Measurements from ENCODE around the gene AKAP9. TPM values are rescaled to one million over a fixed set of nuclear protein-coding genes. Genes with fewer than 3 reads are reported as not detected.
A peak's percentile ranks its signal among the peaks of the same experiment; 100 is the strongest.

The AKAP9 gene
- total RNA-seq, 1 donor from 2014 or later: 119 TPM

DNA sequence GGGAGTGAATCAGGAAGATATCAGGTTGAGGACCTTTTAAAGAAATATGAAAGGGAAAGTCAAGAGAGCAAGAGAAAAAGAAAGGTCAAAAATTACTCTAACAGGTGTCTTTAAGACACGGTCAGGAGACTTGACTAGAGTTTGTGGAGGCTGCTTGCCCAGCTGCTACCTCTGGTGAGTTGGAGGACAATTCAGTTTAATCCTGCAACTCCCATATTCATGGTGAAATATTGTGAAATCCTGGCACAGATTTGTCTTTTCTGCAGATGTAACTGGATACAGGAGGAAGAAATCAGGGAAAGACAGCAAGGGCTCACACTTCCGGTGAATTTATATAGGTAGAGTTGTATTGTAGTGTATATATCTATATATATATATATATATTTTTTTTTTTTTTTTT is 93.5 kb downstream of the AKAP9 start:
- no peak for DNase-seq (ENCODE audit: low spot score in 2 of 2, unreplicated experiment in 2 of 2)
- H3K4me1 Mint-ChIP-seq: no peaks in the 10 kb centered on the region
- no peak overlapping the region for H3K27ac Mint-ChIP-seq
- H3K4me3 Mint-ChIP-seq: no peak overlapping the region
- H3K9me3 Mint-ChIP-seq: no peaks in the 10 kb centered on the region
- no peaks in the 10 kb centered on the region for H3K27me3 Mint-ChIP-seq (ENCODE audit: low read depth)
- TF ChIP-seq, protein P1, sequence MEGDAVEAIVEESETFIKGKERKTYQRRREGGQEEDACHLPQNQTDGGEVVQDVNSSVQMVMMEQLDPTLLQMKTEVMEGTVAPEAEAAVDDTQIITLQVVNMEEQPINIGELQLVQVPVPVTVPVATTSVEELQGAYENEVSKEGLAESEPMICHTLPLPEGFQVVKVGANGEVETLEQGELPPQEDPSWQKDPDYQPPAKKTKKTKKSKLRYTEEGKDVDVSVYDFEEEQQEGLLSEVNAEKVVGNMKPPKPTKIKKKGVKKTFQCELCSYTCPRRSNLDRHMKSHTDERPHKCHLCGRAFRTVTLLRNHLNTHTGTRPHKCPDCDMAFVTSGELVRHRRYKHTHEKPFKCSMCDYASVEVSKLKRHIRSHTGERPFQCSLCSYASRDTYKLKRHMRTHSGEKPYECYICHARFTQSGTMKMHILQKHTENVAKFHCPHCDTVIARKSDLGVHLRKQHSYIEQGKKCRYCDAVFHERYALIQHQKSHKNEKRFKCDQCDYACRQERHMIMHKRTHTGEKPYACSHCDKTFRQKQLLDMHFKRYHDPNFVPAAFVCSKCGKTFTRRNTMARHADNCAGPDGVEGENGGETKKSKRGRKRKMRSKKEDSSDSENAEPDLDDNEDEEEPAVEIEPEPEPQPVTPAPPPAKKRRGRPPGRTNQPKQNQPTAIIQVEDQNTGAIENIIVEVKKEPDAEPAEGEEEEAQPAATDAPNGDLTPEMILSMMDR (IDR thresholded peaks at IDR 0.05; ENCODE audit: unreplicated experiment): no peak
- peaks cover 40% of the 10 kb centered on the region for H3K36me3 Mint-ChIP-seq

DNA sequence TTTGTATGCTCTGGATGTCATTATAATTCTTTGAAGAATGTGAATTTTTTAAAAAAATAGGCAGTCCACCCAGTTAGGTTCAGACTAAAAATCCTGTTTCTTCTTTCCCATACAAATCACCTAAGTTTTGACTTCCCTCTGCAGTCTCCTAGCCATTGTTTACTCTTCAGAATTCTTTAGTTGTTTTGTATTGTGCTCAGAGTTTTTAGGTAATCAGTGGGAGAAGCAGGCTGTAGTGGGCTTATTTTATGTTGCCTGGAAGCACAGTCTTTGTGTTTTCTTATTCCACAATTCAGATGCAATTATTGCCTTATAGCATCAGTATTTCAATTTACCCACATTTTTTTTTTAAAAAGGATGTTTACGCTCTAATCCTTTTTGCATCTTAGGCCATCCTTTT is 94.9 kb downstream of the AKAP9 start:
- Mint-ChIP-seq H3K9me3 (no peaks in the 10 kb centered on the region), H3K4me1 (no peaks in the 10 kb centered on the region), H3K4me3 (no peak overlapping the region), H3K27me3 (ENCODE audit: low read depth) (no peaks in the 10 kb centered on the region), H3K27ac (peak overlapping the region; percentile 50), H3K36me3 (peaks cover 42% of the 10 kb centered on the region)
- DNase-seq (ENCODE audit: low spot score in 2 of 2, unreplicated experiment in 2 of 2): no peak
- TF ChIP-seq, protein P1 (IDR thresholded peaks at IDR 0.05; ENCODE audit: unreplicated experiment): no peak

DNA sequence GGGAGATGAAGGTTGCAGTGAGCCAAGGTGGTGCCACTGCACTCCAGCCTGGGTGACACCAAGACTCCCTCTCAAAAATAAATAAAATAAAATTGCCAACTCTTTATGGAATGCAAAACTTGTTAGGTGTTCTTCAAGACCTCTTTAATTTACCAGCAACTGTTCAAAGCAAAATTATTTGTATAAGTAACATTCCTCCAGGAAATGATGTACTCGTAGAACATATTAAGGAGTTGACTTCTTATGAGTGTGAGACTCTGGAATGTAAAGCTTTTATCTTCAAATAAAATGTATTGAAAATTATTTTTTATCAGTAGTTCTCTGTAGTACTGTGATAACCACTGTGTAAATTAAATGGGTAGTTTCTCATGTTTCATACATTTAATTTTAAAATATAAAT is 99.2 kb downstream of the AKAP9 start:
- TF ChIP-seq, protein P1 (IDR thresholded peaks at IDR 0.05; ENCODE audit: unreplicated experiment): no peak
- H3K4me1 Mint-ChIP-seq: no peaks in the 10 kb centered on the region

DNA sequence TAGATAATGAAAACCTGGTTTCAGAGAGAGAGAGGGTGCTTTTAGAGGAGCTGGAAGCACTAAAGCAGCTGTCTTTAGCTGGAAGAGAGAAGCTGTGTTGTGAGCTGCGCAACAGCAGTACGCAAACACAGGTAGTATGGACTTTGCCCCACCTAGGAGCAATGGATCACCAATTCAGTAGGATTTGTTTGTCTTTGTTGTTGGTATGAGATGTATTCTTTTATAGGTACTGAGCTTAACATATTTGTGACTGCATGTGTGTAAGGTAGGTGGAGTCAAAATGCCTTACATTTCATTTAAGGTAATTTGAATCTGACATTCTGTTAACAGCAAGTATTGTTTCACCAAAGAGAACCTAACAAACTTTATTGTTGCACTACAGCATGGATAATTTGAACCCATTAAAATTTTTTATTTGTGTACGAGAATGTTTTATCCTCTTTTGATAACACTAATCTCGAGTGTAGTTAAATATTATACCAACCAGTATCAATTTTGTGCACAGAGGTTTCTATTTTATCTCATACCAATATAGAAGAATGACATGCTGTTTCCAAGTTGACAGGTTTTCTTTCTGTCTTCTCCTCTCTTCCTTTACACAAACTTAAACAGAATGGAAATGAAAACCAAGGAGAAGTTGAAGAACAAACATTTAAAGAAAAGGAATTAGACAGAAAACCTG is 101.5 kb downstream of the AKAP9 start:
- Mint-ChIP-seq H3K36me3 (peaks cover 36% of the 10 kb centered on the region), H3K9me3 (no peaks in the 10 kb centered on the region), H3K4me3 (no peak overlapping the region), H3K4me1 (no peaks in the 10 kb centered on the region), H3K27me3 (ENCODE audit: low read depth) (no peaks in the 10 kb centered on the region), H3K27ac (peak overlapping the region; percentile 13)
- DNase-seq (ENCODE audit: low spot score in 2 of 2, unreplicated experiment in 2 of 2): no peak
- TF ChIP-seq, protein P1 (IDR thresholded peaks at IDR 0.05; ENCODE audit: unreplicated experiment): no peak

More for the DNA sequence above, 99.2 kb downstream of the AKAP9 start:
- DNase-seq (ENCODE audit: low spot score in 2 of 2, unreplicated experiment in 2 of 2): no peak
- H3K36me3 Mint-ChIP-seq: peaks cover 31% of the 10 kb centered on the region
- no peaks in the 10 kb centered on the region for H3K27me3 Mint-ChIP-seq (ENCODE audit: low read depth)
- no peaks in the 10 kb centered on the region for H3K9me3 Mint-ChIP-seq
- H3K27ac Mint-ChIP-seq: no peak overlapping the region
- H3K4me3 Mint-ChIP-seq: no peak overlapping the region

DNA sequence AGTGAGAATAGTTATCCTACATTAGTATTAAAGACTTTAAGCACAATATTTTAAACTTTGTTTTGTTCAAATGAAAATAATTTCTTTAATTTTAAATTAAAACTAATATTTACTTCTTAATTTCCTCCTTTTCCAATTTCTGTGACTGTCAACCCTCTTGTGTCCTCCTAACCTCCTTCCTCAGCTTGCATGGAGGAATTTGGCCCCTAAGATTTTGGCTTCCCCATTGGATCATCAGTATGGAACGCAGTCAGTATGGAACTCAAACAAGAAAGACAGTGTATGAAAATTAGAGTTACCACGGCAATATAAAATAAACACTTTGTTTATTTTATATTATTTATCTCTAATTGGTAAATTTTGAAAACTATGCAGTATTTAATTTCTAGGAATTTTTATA is 102.4 kb downstream of the AKAP9 start:
- no peak overlapping the region for H3K27ac Mint-ChIP-seq
- H3K9me3 Mint-ChIP-seq: no peaks in the 10 kb centered on the region
- H3K36me3 Mint-ChIP-seq: peaks cover 38% of the 10 kb centered on the region
- no peak for DNase-seq (ENCODE audit: low spot score in 2 of 2, unreplicated experiment in 2 of 2)
- H3K4me3 Mint-ChIP-seq: no peak overlapping the region
- H3K27me3 Mint-ChIP-seq (ENCODE audit: low read depth): no peaks in the 10 kb centered on the region
- TF ChIP-seq, protein P1 (IDR thresholded peaks at IDR 0.05; ENCODE audit: unreplicated experiment): no peak
- H3K4me1 Mint-ChIP-seq: peaks cover 1% of the 10 kb centered on the region
